Heart left ventricle (tissue), 16 donors: ENCODE data around the gene SNX20. TPM values are rescaled to one million over a fixed set of nuclear protein-coding genes. Genes with fewer than 3 reads are reported as not detected.

Experiments used
- ATAC-seq, 4 donors: fragments of 200-7000 bp; cut with Tn5 transposase; one replicate each; pipeline ENCODE4 v1.9.1; 2020 to 2022; ENCODE audit warnings: moderate library complexity in 4 of 4, mild to moderate bottlenecking in 3 of 4, moderate number of reproducible peaks in 1 of 4
- DNase-seq, 5 donors: peaks; one replicate each; pipeline ENCODE4 v3.0.0-alpha.2; 2020
- H3K27ac ChIP-seq, 12 donors: fragments of 200-600 bp; sonication (generic) in 4 of 12; one replicate each; pipeline versions ENCODE4 v1.5.0 to v1.8.0; 2016 to 2022; ENCODE audit warnings: mild to moderate bottlenecking in 2 of 12
- H3K27me3 ChIP-seq, 9 donors: fragments of 200-600 bp; sonication (generic) in 2 of 9; one replicate each; pipeline versions ENCODE4 v1.5.1 to v1.8.0; 2016 to 2022; ENCODE audit warnings: mild to moderate bottlenecking in 3 of 9
- H3K36me3 ChIP-seq, 9 donors: fragments of 200-600 bp; sonication (generic) in 2 of 9; one replicate each; pipeline versions ENCODE4 v1.5.0 to v1.8.0; 2018 to 2022; ENCODE audit warnings: mild to moderate bottlenecking in 2 of 9
- H3K4me1 ChIP-seq, 12 donors: fragments of 200-600 bp; sonication (generic) in 4 of 12; one replicate each; pipeline versions ENCODE4 v1.5.0 to v1.8.0; 2016 to 2022; ENCODE audit warnings: mild to moderate bottlenecking in 3 of 12
- H3K4me3 ChIP-seq, 12 donors: fragments of 200-600 bp; sonication (generic) in 4 of 12; one replicate each; pipeline versions ENCODE4 v1.5.0 to v1.8.0; 2017 to 2022; ENCODE audit warnings: mild to moderate bottlenecking in 9 of 12, moderate library complexity in 4 of 12
- H3K9me3 ChIP-seq, 12 donors: fragments of 200-600 bp; sonication (generic) in 4 of 12; one replicate each; pipeline versions ENCODE4 v1.5.0 to v1.8.0; 2016 to 2022; ENCODE audit warnings: mild to moderate bottlenecking in 1 of 12
- CTCF ChIP-seq, 12 donors: fragments of 200-600 bp; sonication (generic) in 4 of 12; IDR thresholded peaks; one replicate each; pipeline versions ENCODE4 v1.5.0 to v1.8.0; 2018 to 2022; ENCODE audit warnings: antibody characterized with exemption in 12 of 12, mild to moderate bottlenecking in 5 of 12
- POLR2A ChIP-seq, 2 donors: fragments of 450-650 bp; IDR thresholded peaks; one replicate each; pipeline ENCODE4 v1.6.1; 2017; ENCODE audit warnings: antibody characterized with exemption in 2 of 2, mild to moderate bottlenecking in 2 of 2, moderate library complexity in 2 of 2
- WGBS, 4 donors: extraction: QIAGEN DNeasy Blood & Tissue Kit in 2 of 4; methylation state at CpG; one replicate each; pipeline versions ENCODE4 v1.1.5 to v1.1.7; 2013 to 2018; 5-methylcytosine and 5-hydroxymethylcytosine counted together
- intact Hi-C, 10 donors: fragments of 100-400 bp; cut with DNase I; formaldehyde crosslinking; loops; one replicate each; pipeline versions ENCODE4 v1.11.1 to v1.14.2; 2022
- polyA plus RNA-seq, 2 donors: library from polyadenylated mRNA; stranded (reverse); fragments of 200-250 nt; gene quantifications; one replicate each; pipeline ENCODE4 v1.2.3, GENCODE V29; 2013
- total RNA-seq, 9 donors: library from RNA; depleted of rRNA in 2 of 9; stranded (reverse); fragments of >200 nt in 2 of 9; fragmentation: NEBNext Ultra II Directional in 3 of 9; extraction: Animal tissue kit (Norgen Biotek cat#: 25700) in 3 of 9; gene quantifications; one replicate each; pipeline versions ENCODE4 v1.1.0 to v1.2.4, GENCODE V29; 2016 to 2023
- donor health status: ischemic (EF 13 %, LVEDD 7.1; RV severe dilation, severe dysfunction).
- donor health status: healthy with polysubstance abuse.
- donor health status: DM: no; HTN: yes; CAD: no.
- donor health status: DM: no; HTN: no; CAD: no.
- donor health status: ischemic (EF 25% LVEDD 6.9; RV normal size, moderate dysfunction).
- donor health status: ischemic (EF 25% LVEDD 5.7; RV mildly dilated, moderate dysfunction).
- donor health status: healthy.
- donor health status: DM: yes; HTN: yes; CAD: no.
- donor health status: ischemic (EF 35%, LVEDD 5.7; RV mildly dilated, moderate dysfunction).
- donor health status: nonischemic (EF 11% LVEDD 7.7; RV severe dilation, severe dysfunction).
- donor health status: DM: yes; HTN: yes; CAD: no.
- donor health status: PGD.
- donor health status: ischemic (EF 29% LVEDD 5.4; RV normal size, mild dysfunction).
- donor health status: nonischemic (EF 23%, LVEDD 6.1; RV moderate dilation, normal function).

SNX20 gene
- total and polyA plus RNA-seq, 11 donors = 0.27 to 11.9 (median 0.64) TPM

GRCh38 chr16:50721549-50722404 is 40.7 kb upstream of the SNX20 start:
- ATAC-seq (no peak), DNase-seq (no peak)
- Histone ChIP-seq H3K27ac (peak overlapping the region in 1 of 12 donors; percentile 53), H3K4me3 (no peak overlapping the region), H3K4me1 (peaks cover 0 to 7% (median 0%) of the 10 kb centered on the region in 12 donors), H3K9me3 (peaks cover 0 to 7% (median 0%) of the 10 kb centered on the region in 12 donors), H3K27me3 (no peaks in the 10 kb centered on the region), H3K36me3 (peaks cover 0 to 56% (median 0%) of the 10 kb centered on the region in 9 donors)
- TF ChIP-seq CTCF (IDR thresholded peaks at IDR 0.05) = no peak
- no peak for TF ChIP-seq POLR2A (IDR thresholded peaks at IDR 0.05)
- intact Hi-C loops = no loop called here
- 90 to 95% (median 92%) methylated on average over 6 of the region's 6 CpGs for WGBS, 4 donors

GRCh38 chr16:50719401-50720337 is 38.6 kb upstream of the SNX20 start:
- peaks cover 0 to 14% (median 0%) of the 10 kb centered on the region in 12 donors for H3K4me1 ChIP-seq
- no peak overlapping the region for H3K27ac ChIP-seq
- H3K9me3 ChIP-seq = peaks cover 0 to 7% (median 0%) of the 10 kb centered on the region in 12 donors
- DNase-seq (no peak), ATAC-seq (no peak)
- WGBS, 4 donors = 73 to 85% (median 80%) methylated on average over 20 of the region's 20 CpGs
- no peak overlapping the region for H3K4me3 ChIP-seq
- TF ChIP-seq POLR2A (IDR thresholded peaks at IDR 0.05) = no peak
- TF ChIP-seq CTCF (IDR thresholded peaks at IDR 0.05) = no peak
- peaks cover 0 to 46% (median 0%) of the 10 kb centered on the region in 9 donors for H3K36me3 ChIP-seq
- intact Hi-C loops = no loop called here
- no peaks in the 10 kb centered on the region for H3K27me3 ChIP-seq

- no peak overlapping the region for H3K4me3 ChIP-seq
- 81 to 86% (median 82%) methylated on average over 9 of the region's 9 CpGs for whole genome bisulfite sequencing, 4 donors
- ATAC-seq (no peak), DNase-seq (no peak)
- no peak for TF ChIP-seq CTCF (IDR thresholded peaks at IDR 0.05)
- TF ChIP-seq POLR2A (IDR thresholded peaks at IDR 0.05) = no peak
- peaks cover 0 to 19% (median 0%) of the 10 kb centered on the region in 12 donors for H3K4me1 ChIP-seq
- H3K9me3 ChIP-seq = peaks cover 0 to under 1% (median 0%) of the 10 kb centered on the region in 12 donors
- H3K27ac ChIP-seq = no peak overlapping the region
- intact Hi-C loops = no loop called here
- H3K36me3 ChIP-seq = peaks cover 0 to 43% (median 0%) of the 10 kb centered on the region in 9 donors
- no peaks in the 10 kb centered on the region for H3K27me3 ChIP-seq
These were observed 37.8 kb upstream of the SNX20 start for GRCh38 chr16:50718761-50719400.
